K562 (cell line): ENCODE data around the gene OPTN. TPM values are rescaled to one million over a fixed set of nuclear protein-coding genes. Genes with fewer than 3 reads are reported as not detected.
A peak's percentile ranks its signal among the peaks of the same experiment; 100 is the strongest.

ENCODE experiments used
- ARNT ChIP-seq, 2 experiments: fragments of 450-650 bp; IDR thresholded peaks; 2 replicates each; pipeline ENCODE4 v1.6.1; 2016; ENCODE audit warnings: mild to moderate bottlenecking in 1 of 2
- BCL6 ChIP-seq: fragments of 250-450 bp; sonication (Bioruptor Pico); IDR thresholded peaks from 2 replicates; pipeline ENCODE4 v1.4.0; 2020
- CLOCK ChIP-seq: fragments of 250-450 bp; sonication (Bioruptor Pico); IDR thresholded peaks from 2 replicates; pipeline ENCODE4 v1.4.0; 2020; ENCODE audit warnings: mild to moderate bottlenecking, moderate library complexity, borderline replicate concordance
- CXXC5 ChIP-seq: fragments of 250-450 bp; sonication (Bioruptor Pico); IDR thresholded peaks from 2 replicates; pipeline ENCODE4 v1.8.0; 2022; ENCODE audit warnings: inconsistent platforms, mild to moderate bottlenecking, moderate library complexity
- HDAC2 ChIP-seq: fragments of 450-650 bp; IDR thresholded peaks from 2 replicates; pipeline ENCODE4 v1.6.1; 2016; ENCODE audit warnings: mild to moderate bottlenecking
- HINFP ChIP-seq: fragments of 450-650 bp; conservative IDR thresholded peaks from 2 replicates; pipeline ENCODE4 v1.6.1; 2016; ENCODE audit warnings: missing genetic modification characterization, low read depth, mild to moderate bottlenecking, control low read depth, missing compliant biosample characterization
- ILF3 ChIP-seq: fragments of 450-650 bp; IDR thresholded peaks from 2 replicates; pipeline ENCODE4 v1.6.1; 2018; ENCODE audit warnings: antibody characterized with exemption, mild to moderate bottlenecking, moderate library complexity, borderline replicate concordance
- KDM1A ChIP-seq, 2 experiments: fragments of 450-650 bp; IDR thresholded peaks; 2 replicates each; pipeline ENCODE4 v1.6.1; 2016; ENCODE audit warnings: mild to moderate bottlenecking in 2 of 2
- MCM5 ChIP-seq: fragments of 450-650 bp; IDR thresholded peaks from 2 replicates; pipeline ENCODE4 v1.6.1; 2016; ENCODE audit warnings: low read depth
- MCM7 ChIP-seq, 2 experiments: fragments of 450-650 bp; IDR thresholded peaks; 2 replicates each; pipeline ENCODE4 v1.6.1; 2016 to 2018
- MEIS2 ChIP-seq: fragments of 450-650 bp; IDR thresholded peaks from 2 replicates; pipeline ENCODE4 v1.6.1; 2014; ENCODE audit warnings: mild to moderate bottlenecking; ENCODE audit not compliant: partially characterized antibody
- MTA1 ChIP-seq: fragments of 450-650 bp; IDR thresholded peaks from 2 replicates; pipeline ENCODE4 v1.6.1; 2017; ENCODE audit warnings: borderline replicate concordance
- NONO ChIP-seq, 2 experiments: fragments of 200-400 bp in 1 of 2; fragments of 450-650 bp in 1 of 2; formaldehyde crosslinking in 1 of 2; IDR thresholded peaks; 2 replicates each; pipeline ENCODE4 v1.6.1; 2017; ENCODE audit warnings: low read depth in 2 of 2, mild to moderate bottlenecking in 2 of 2, moderate library complexity in 2 of 2, low read length in 1 of 2
- PTBP1 ChIP-seq: fragments of 200-400 bp; formaldehyde crosslinking; IDR thresholded peaks from 2 replicates; pipeline ENCODE4 v1.6.1; 2017; ENCODE audit warnings: low read depth, low read length
- RBM14 ChIP-seq: fragments of 200-400 bp; formaldehyde crosslinking; IDR thresholded peaks from 2 replicates; pipeline ENCODE4 v1.6.1; 2018; ENCODE audit warnings: low read depth, mild to moderate bottlenecking, low read length, moderate library complexity, borderline replicate concordance; ENCODE audit not compliant: insufficient read depth
- SMAD2 ChIP-seq: fragments of 150-350 bp; IDR thresholded peaks from 2 replicates; pipeline ENCODE4 v1.6.1; 2014; ENCODE audit warnings: low read depth, mild to moderate bottlenecking, low read length
- TARDBP ChIP-seq: fragments of 450-650 bp; IDR thresholded peaks from 2 replicates; pipeline ENCODE4 v1.6.1; 2016
- XRCC5 ChIP-seq: fragments of 200-400 bp; formaldehyde crosslinking; IDR thresholded peaks from 2 replicates; pipeline ENCODE4 v1.6.1; 2017; ENCODE audit warnings: low read depth, mild to moderate bottlenecking, low read length
- ZNF263 ChIP-seq: sonication (generic); formaldehyde crosslinking; IDR thresholded peaks from 2 replicates; pipeline ENCODE4 v1.8.0; 2022; ENCODE audit warnings: mild to moderate bottlenecking, missing genetic modification reagents, borderline replicate concordance
- ZNF280B ChIP-seq: fragments of 250-450 bp; sonication (Bioruptor Pico); IDR thresholded peaks from 2 replicates; pipeline ENCODE4 v1.5.1; 2021; ENCODE audit warnings: mild to moderate bottlenecking
- ZNF740 ChIP-seq, 3 experiments: fragments of 200-800 bp in 1 of 3; sonication (Bioruptor generic) in 1 of 3; sonication (generic) in 1 of 3; formaldehyde crosslinking in 1 of 3; IDR thresholded peaks; 2 replicates each; pipeline versions ENCODE4 v1.6.1 to v1.8.0; 2016 to 2022; ENCODE audit warnings: mild to moderate bottlenecking in 2 of 3, missing compliant biosample characterization in 2 of 3, missing genetic modification characterization in 2 of 3, missing genetic modification reagents in 1 of 3
- polyA plus RNA-seq, 8 experiments: library from polyadenylated mRNA; depleted of rRNA in 4 of 8; stranded (reverse) in 5 of 8; unstranded in 3 of 8; fragments of >200 nt; fragmentation: Nextera tagmentation in 2 of 8; fragmentation: Illumina TruSeq in 1 of 8; extraction: Ambion mirVana in 2 of 8; extraction: Trizol in 1 of 8; gene quantifications; 2 replicates each; pipeline versions ENCODE4 v1.2.1 to v1.2.3, GENCODE V29; 2011 to 2014; ENCODE audit warnings: inconsistent platforms in 1 of 8, missing spikeins in 1 of 8
- total RNA-seq, 7 experiments: library from RNA; depleted of rRNA in 6 of 7; stranded (reverse); fragments of >200 nt in 6 of 7; fragmentation: Illumina TruSeq in 2 of 7; extraction: Trizol in 2 of 7; gene quantifications; 2 replicates each; pipeline versions ENCODE4 v1.2.1 to v1.2.3, GENCODE V29; 2011 to 2021; ENCODE audit warnings: low replicate concordance in 1 of 7

OPTN gene
- total and polyA plus RNA-seq, 9 of the 15 experiments (the other 6 are each of a cell fraction or from before 2014, with no cell fraction given): 2.2 to 6.8 (median 5.0) TPM

- TF ChIP-seq CLOCK (no peak), ZNF263 (CRISPR knock-in tag) (no peak), MCM5 (no peak), MEIS2 (no peak), ARNT (IDR thresholded peaks at IDR 0.05) (peak in 1 of 2 experiments; percentile 28; a peak in 1 of 4 replicates), ILF3 (no peak), TARDBP (no peak; the same call in 1 of the 2 replicates), KDM1A (IDR thresholded peaks at IDR 0.05) (no peak), SMAD2 (no peak), NONO (IDR thresholded peaks at IDR 0.05; ENCODE audit: low read depth in 2 of 2, low read length in 1 of 2) (no peak), ZNF740 (CRISPR knock-in tag; IDR thresholded peaks at IDR 0.05) (no peak; the same call in 1 of the 2 replicates), ZNF740 (tag; IDR thresholded peaks at IDR 0.05) (no peak), RBM14 (no peak), HINFP (tag) (no peak), PTBP1 (no peak), HDAC2 (peak; percentile 14; the same call in 1 of the 2 replicates), ZNF280B (no peak), XRCC5 (0 out of 2 replicates have a peak, but pooled peaks have one; percentile 52), BCL6 (no peak), MCM7 (IDR thresholded peaks at IDR 0.05) (no peak), CXXC5 (CRISPR knock-in tag) (peak; percentile 97), MTA1 (no peak)
Observed at GRCh38 chr10:13160934-13161856, 61.2 kb downstream of the OPTN start, which contains the start of gene MCM10 (continued).
